Right atrium auricular region (tissue), 2 donors: ENCODE results near the gene ZFR2. TPM values are rescaled to one million over a fixed set of nuclear protein-coding genes. Genes with fewer than 3 reads are reported as not detected.
A peak's percentile ranks its signal among the peaks of the same experiment; 100 is the strongest.

Source experiments
- DNase-seq: peaks from one replicate; pipeline ENCODE4 v3.0.0-alpha.2; 2019; ENCODE audit warnings: low spot score
- H3K27ac ChIP-seq, 2 donors: fragments of 200-600 bp; sonication (generic); 1 replicate in 1 of 2; 2 replicates in 1 of 2; pipeline ENCODE4 v1.5.1; 2016 to 2019
- H3K27me3 ChIP-seq, 2 donors: fragments of 200-600 bp; sonication (generic); one replicate each; pipeline versions ENCODE4 v1.5.1 to v1.6.0; 2017 to 2019
- H3K36me3 ChIP-seq: fragments of 200-600 bp; sonication (generic); one replicate; pipeline ENCODE4 v1.5.1; 2016
- H3K4me1 ChIP-seq, 2 donors: fragments of 200-600 bp; sonication (generic); one replicate each; pipeline versions ENCODE4 v1.5.1 to v1.6.0; 2017 to 2019
- H3K4me3 ChIP-seq, 2 donors: fragments of 200-600 bp; sonication (generic); 1 replicate in 1 of 2; 2 replicates in 1 of 2; pipeline ENCODE4 v1.5.1; 2017 to 2019; ENCODE audit warnings: mild to moderate bottlenecking in 1 of 2, moderate library complexity in 1 of 2
- H3K9me3 ChIP-seq, 2 donors: fragments of 200-600 bp; sonication (generic); one replicate each; pipeline ENCODE4 v1.5.1; 2019
- total RNA-seq, 2 donors: library from RNA; depleted of rRNA; stranded (reverse); fragments of >200 nt; gene quantifications; one replicate each; pipeline ENCODE4 v1.1.0, GENCODE V29; 2016
- TF ChIP-seq, protein P1 (sequence below), 2 donors: fragments of 200-600 bp; sonication (generic); IDR thresholded peaks; one replicate each; pipeline ENCODE4 v1.5.1; 2019; ENCODE audit warnings: antibody characterized with exemption in 2 of 2

The ZFR2 gene
- total RNA-seq, 2 donors from 2014 or later, result not detected

DNA sequence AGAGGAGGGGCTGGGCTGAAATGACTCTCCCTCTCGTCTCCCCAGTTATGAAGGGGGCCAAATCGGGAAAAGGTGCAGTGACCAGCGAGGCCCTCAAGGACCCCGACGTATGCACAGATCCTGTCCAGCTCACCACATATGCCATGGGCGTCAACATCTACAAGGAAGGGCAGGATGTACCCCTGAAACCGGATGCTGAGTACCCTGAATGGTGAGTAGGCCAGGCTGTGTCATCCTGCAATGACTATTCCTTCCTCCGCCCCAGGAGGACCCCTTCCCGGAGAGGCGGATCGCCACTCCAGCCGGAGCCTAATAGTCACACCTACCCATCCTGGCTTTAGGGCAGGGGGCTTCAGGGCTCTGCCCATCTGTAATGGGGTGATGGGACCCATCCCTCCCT, 103.7 kb downstream of the ZFR2 start:
- Histone ChIP-seq H3K36me3 (peaks cover 31% of the 10 kb centered on the region), H3K9me3 (no peaks in the 10 kb centered on the region), H3K27me3 (no peaks in the 10 kb centered on the region), H3K4me3 (no peak overlapping the region), H3K4me1 (peaks cover 0 to 25% of the 10 kb centered on the region in 2 donors), H3K27ac (no peak overlapping the region)
- TF ChIP-seq, protein P1, sequence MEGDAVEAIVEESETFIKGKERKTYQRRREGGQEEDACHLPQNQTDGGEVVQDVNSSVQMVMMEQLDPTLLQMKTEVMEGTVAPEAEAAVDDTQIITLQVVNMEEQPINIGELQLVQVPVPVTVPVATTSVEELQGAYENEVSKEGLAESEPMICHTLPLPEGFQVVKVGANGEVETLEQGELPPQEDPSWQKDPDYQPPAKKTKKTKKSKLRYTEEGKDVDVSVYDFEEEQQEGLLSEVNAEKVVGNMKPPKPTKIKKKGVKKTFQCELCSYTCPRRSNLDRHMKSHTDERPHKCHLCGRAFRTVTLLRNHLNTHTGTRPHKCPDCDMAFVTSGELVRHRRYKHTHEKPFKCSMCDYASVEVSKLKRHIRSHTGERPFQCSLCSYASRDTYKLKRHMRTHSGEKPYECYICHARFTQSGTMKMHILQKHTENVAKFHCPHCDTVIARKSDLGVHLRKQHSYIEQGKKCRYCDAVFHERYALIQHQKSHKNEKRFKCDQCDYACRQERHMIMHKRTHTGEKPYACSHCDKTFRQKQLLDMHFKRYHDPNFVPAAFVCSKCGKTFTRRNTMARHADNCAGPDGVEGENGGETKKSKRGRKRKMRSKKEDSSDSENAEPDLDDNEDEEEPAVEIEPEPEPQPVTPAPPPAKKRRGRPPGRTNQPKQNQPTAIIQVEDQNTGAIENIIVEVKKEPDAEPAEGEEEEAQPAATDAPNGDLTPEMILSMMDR (IDR thresholded peaks at IDR 0.05), result no peak
- DNase-seq, result no peak

DNA sequence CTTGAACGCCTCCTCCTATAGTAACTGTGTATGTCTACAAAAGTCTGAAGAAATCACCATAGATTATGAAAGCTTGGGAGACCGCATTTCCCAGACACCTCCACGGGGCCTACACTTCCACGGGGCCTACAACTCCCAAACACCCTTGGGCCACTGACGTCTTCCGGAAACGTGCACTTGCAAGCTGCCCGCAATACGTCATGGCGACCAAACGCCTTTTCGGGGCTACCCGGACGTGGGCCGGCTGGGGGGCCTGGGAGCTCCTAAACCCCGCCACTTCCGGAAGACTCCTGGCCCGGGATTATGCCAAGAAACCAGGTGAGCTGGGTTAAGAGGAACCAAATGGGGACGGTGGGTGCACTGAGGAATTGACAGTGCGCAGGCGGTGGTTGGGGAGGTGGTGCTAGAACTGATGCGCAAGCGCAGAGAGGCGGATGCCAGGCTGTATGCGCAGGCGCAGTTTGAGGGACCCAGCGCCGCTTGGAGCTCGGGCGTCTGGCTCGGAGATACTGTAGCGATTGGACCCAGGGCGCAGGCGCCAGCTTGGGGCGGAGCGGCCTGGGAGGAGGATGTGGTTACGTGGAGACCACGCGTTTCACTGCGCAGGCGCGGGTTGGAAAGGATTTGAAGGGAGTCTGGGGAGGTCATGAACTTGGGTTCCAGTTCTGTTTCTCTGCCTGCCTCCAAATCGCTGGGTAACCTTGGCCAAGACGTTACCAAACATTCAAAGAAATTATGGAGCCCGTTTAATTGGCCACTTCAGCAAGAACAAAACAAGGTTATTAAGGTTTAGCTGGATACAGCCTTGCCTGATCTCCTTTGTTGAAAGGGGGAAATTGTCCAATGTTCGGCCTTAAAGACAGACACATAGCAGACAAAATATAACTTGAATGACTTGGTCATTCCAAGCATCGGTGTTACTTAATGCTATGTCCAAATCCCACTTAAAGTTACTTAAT, 106.1 kb downstream of the ZFR2 start, which contains the start of gene MRPL54:
TSS of gene MRPL54 (plus strand) at position 182 of the 959 bp plus-strand sequence. CDS start at position 201, 19 bp downstream.
- H3K4me3 ChIP-seq, result peak within 1 kb of the TSS; percentile 60 to 75
- H3K9me3 ChIP-seq, result no peaks in the 10 kb centered on the region
- H3K4me1 ChIP-seq, result peaks cover 0 to 36% of the 10 kb centered on the region in 2 donors
- peak within 1 kb of the TSS; percentile 96 for H3K27ac ChIP-seq
- peak; percentile 99 for DNase-seq
- no peaks in the 10 kb centered on the region for H3K27me3 ChIP-seq
- TF ChIP-seq, protein P1 (IDR thresholded peaks at IDR 0.05), result no peak
- H3K36me3 ChIP-seq, result peaks cover 26% of the 10 kb centered on the region

DNA sequence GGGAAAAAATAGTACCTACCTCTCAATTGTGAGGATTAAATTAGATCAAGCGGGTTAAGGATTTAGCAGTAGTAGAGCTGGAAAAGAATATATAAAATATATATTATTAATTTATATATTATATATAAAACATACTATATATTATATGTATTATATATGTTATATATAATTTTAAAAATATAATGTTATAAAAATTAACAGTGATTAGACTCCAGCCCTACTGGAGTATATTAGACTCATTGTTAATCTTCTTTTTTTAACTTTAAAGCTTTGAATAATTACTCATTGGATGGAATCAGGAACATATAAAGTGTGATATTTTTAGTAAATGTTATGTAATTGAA, 106.7 kb downstream of the ZFR2 start:
- H3K27ac ChIP-seq, result peak overlapping the region; percentile 96

DNA sequence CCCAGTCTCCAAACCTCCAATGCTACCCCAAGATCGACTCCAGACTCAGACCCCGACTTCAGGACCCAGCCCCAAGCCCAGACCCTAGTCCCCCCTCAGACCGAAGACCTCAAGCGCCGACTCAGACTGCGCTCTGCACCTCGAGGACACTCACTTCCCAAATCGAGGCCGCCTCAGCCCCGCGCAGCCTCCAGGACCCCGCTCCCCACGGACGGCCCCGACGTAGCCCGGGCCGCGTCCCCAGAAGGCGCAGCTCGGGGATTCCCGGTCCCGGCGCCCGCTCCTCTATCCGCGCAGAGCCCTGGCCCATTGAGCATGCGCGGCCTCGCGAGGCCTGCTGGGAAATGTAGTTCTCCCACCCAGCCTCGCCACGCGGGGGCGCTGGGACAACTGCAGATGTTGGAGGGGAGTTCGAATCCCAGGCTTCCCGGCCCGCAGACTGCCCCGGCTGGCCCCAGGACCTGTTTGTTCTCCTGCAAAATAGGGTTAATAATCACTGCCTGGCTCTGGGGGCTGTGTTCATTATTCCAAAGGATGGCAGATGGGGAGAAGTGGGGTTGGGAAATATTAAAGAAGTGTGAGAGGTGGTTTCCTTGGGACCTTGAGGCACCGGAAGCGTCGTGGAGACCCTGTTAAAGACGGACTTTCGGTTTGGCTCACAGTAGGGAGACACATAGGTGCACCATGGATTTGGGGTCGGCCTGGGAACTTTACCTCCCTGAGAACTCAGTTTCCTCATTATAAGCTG, 107.3 kb downstream of the ZFR2 start, which contains the start of gene APBA3:
TSS of gene APBA3 (minus strand) at position 311 of the 748 bp plus-strand sequence. CDS start 1,428 bp downstream, outside the sequence.
- Histone ChIP-seq H3K27ac (peak within 1 kb of the TSS; percentile 96), H3K36me3 (peaks cover 26% of the 10 kb centered on the region), H3K9me3 (no peaks in the 10 kb centered on the region), H3K4me3 (peak within 1 kb of the TSS; percentile 60 to 75), H3K4me1 (peaks cover 0 to 36% of the 10 kb centered on the region in 2 donors), H3K27me3 (no peaks in the 10 kb centered on the region)
- DNase-seq, result peak; percentile 93
- TF ChIP-seq, protein P1 (IDR thresholded peaks at IDR 0.05), result peak; percentile 59 to 85

More for the DNA sequence above, 106.7 kb downstream of the ZFR2 start:
- peaks cover 26% of the 10 kb centered on the region for H3K36me3 ChIP-seq
- no peak for DNase-seq
- H3K9me3 ChIP-seq, result no peaks in the 10 kb centered on the region
- H3K4me1 ChIP-seq, result peaks cover 0 to 36% of the 10 kb centered on the region in 2 donors
- no peaks in the 10 kb centered on the region for H3K27me3 ChIP-seq
- TF ChIP-seq, protein P1 (IDR thresholded peaks at IDR 0.05), result no peak
- H3K4me3 ChIP-seq, result peak overlapping the region in 1 of 2 donors; percentile 57

DNA sequence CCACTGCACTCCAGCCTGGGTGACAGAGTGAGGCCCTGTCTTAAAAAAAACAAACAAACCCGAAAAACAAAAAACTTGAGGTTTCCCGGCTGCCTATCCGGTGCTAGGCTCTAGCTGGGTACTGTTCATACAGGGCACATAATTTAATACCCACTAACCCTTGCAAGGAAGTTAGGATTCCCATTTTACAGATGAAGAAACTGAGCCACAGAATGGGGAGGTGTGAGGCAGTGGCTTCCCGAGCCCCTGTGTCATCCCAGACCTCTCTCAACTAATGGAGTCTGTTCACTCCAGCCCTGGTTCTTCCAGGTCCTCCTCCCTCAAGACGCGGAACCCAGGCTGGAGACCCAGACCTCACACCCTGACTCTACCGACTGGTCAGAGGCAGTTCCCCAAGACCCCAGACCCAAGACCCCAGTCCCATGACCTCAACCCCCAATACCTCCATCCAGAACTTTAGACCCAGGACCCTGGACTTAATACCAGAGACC, 107.9 kb downstream of the ZFR2 start:
- H3K4me3 ChIP-seq, result peak overlapping the region; percentile 60 to 75
- H3K36me3 ChIP-seq, result peaks cover 25% of the 10 kb centered on the region
- no peaks in the 10 kb centered on the region for H3K9me3 ChIP-seq
- DNase-seq, result no peak
- H3K27ac ChIP-seq, result peak overlapping the region; percentile 96
- TF ChIP-seq, protein P1 (IDR thresholded peaks at IDR 0.05), result no peak
- no peaks in the 10 kb centered on the region for H3K27me3 ChIP-seq
- H3K4me1 ChIP-seq, result peaks cover 0 to 36% of the 10 kb centered on the region in 2 donors
